Transverse colon (tissue), 4 donors: ENCODE data around the gene ABHD12.

Source experiments
- POLR2AphosphoS5 ChIP-seq, 3 donors: sonication (generic); formaldehyde crosslinking; IDR thresholded peaks; one replicate each; pipeline ENCODE4 v1.6.1; 2016; ENCODE audit warnings: antibody characterized with exemption in 3 of 3
- TF ChIP-seq, protein P1 (sequence below), 5 experiments: fragments of 200-600 bp in 3 of 5; fragments of 450-650 bp in 2 of 5; sonication (generic) in 3 of 5; IDR thresholded peaks; 1 replicate in 2 of 5; 2 replicates in 3 of 5; pipeline ENCODE4 v1.5.1; 2016 to 2017; ENCODE audit warnings: antibody characterized with exemption in 5 of 5, inconsistent platforms in 3 of 5, mild to moderate bottlenecking in 2 of 5, moderate library complexity in 1 of 5

DNA sequence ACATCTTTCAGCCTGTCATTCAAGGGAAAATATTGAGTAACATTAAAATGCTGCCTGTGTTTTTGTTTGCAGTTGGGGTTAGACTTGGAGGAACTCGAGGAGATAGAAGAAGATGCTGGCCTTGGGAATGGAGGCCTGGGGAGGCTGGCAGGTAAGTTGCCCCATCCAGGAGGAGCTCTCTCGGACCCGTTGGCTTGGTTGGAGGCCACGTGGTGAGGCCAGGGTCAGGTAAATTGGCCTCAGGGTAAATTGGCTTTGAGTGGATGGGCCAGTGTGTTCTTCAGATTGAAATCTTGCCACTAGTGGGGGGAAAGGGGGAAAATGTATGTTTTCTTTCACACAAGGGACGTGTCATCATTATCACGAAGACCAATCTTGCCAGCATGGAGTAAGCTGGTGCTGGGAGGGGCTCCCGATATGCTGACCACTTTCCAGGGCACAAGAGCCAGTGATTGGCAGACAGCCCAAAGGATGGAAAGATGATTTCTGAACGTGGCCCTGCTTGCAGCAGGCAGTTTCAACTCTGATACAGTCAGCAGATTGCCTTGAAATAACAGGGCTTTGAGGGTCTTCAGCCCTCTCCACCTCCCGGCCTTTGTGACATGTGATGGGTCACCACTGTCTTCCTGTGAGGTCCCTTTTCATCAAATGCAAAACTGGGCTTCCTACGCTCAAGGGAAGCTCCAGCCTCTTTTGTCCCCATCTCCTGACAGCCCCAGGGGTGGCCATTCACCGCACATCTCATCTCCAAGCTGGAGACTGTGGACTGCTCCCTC is 121.4 kb downstream of the ABHD12 start:
- TF ChIP-seq, protein P1, sequence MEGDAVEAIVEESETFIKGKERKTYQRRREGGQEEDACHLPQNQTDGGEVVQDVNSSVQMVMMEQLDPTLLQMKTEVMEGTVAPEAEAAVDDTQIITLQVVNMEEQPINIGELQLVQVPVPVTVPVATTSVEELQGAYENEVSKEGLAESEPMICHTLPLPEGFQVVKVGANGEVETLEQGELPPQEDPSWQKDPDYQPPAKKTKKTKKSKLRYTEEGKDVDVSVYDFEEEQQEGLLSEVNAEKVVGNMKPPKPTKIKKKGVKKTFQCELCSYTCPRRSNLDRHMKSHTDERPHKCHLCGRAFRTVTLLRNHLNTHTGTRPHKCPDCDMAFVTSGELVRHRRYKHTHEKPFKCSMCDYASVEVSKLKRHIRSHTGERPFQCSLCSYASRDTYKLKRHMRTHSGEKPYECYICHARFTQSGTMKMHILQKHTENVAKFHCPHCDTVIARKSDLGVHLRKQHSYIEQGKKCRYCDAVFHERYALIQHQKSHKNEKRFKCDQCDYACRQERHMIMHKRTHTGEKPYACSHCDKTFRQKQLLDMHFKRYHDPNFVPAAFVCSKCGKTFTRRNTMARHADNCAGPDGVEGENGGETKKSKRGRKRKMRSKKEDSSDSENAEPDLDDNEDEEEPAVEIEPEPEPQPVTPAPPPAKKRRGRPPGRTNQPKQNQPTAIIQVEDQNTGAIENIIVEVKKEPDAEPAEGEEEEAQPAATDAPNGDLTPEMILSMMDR (IDR thresholded peaks at IDR 0.05): no peak
- no peak for TF ChIP-seq POLR2AphosphoS5 (IDR thresholded peaks at IDR 0.05)
